GM10266 (cell line): Measurements from ENCODE around the gene POC5.
A peak's percentile ranks its signal among the peaks of the same experiment; 100 is the strongest.
"Not testable (repeated sequence)": the region's sequence is repeated elsewhere in the genome, so short reads cannot be mapped to it uniquely, and the experiment has no call there.

ENCODE experiments used
- DNase-seq: peaks from one replicate; pipeline ENCODE4 v3.0.0; 2012; ENCODE audit errors: extremely low spot score
- CTCF ChIP-seq: IDR thresholded peaks from 2 replicates; pipeline ENCODE4 v1.5.1; 2012; ENCODE audit warnings: mild to moderate bottlenecking, low read depth; ENCODE audit not compliant: control insufficient read depth, insufficient read depth; ENCODE audit errors: missing control alignments

Gene POC5

GRCh38 chr5:75736273-75736672 lies 19.0 kb upstream of the POC5 start:
- TF ChIP-seq CTCF: no peak
- DNase-seq: no peak

- TF ChIP-seq CTCF: peak; percentile 58
- peak; percentile 11 for DNase-seq
These were observed 17.9 kb upstream of the POC5 start for GRCh38 chr5:75734913-75735789.

GRCh38 chr5:75733767-75734166 lies 16.5 kb upstream of the POC5 start:
- no peak for TF ChIP-seq CTCF
- no peak for DNase-seq

- DNase-seq: not testable (repeated sequence)
These were observed 14.3 kb upstream of the POC5 start for GRCh38 chr5:75731515-75731914.

GRCh38 chr5:75729321-75729720 lies 12.1 kb upstream of the POC5 start:
- no peak for DNase-seq
- no peak for TF ChIP-seq CTCF

- DNase-seq: no peak
- TF ChIP-seq CTCF: no peak
These were observed 10.7 kb upstream of the POC5 start for GRCh38 chr5:75727931-75728330.

GRCh38 chr5:75726224-75726623 lies 9.0 kb upstream of the POC5 start:
- DNase-seq: not testable (repeated sequence)

- DNase-seq: no peak
- no peak for TF ChIP-seq CTCF
These were observed 6.1 kb upstream of the POC5 start for GRCh38 chr5:75723378-75723777.
